Frontal cortex (tissue), 4 donors: Measurements from ENCODE around the gene IL5RA. TPM values are rescaled to one million over a fixed set of nuclear protein-coding genes. Genes with fewer than 3 reads are reported as not detected.

Experiments used
- DNase-seq, 2 donors: peaks; one replicate each; pipeline ENCODE4 v3.0.0; 2012; ENCODE audit warnings: low spot score in 2 of 2
- FAIRE-seq: peaks from 2 replicates; lab custom pipeline; 2012; peaks lifted over from hg19 to GRCh38; lab: Jason Lieb, UNC
- total RNA-seq: library from RNA; depleted of rRNA; stranded (reverse); fragments of >200 nt; gene quantifications from one replicate; pipeline ENCODE4 v1.2.3, GENCODE V29; 2014
- donor health status: control.
- donor health status: control.
- donor health status: control.

The IL5RA gene
- total RNA-seq, 1 donor from 2014 or later = under 0.01 TPM

DNA sequence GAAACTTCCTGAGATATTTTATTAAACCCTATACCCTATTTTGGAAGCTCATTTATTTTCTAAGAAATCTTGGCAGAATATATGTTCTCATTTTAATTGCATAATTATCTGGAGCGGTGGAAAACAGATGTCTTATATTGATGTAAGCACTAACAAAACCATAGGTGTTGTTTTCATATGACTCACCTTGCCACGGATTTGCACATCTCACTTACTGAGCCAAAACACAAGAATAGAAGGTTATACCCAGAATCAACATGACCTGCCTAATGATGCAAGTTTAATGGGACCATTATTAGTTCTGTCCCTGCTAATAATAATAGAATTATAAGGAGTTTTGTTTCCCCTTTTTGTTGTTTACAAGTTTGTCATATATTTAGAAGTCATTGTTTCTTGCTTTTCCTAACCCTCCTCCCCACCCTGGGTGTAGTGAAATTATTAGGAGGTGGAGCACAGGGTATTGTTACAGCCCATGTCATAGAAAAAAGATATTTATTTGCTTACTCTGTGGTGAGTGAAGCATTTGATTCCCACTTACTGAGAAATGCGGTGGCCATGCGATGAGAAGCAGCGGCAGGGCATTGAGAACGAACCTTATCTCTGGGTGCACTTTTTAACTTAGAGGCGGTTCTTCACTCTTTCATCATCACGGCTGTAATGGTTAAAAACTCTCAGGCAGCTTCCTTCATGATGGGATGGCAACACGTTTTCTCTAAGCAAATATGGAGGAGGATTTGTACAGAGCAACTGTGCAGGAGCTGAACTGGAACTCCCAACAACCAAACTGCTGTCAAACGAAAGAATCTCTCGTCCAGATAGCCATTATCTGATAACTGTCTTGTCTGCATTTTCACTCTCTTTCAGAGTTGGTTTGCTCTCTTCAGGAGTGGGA is 521 bp downstream of the IL5RA start:
- no peak for FAIRE-seq

DNA sequence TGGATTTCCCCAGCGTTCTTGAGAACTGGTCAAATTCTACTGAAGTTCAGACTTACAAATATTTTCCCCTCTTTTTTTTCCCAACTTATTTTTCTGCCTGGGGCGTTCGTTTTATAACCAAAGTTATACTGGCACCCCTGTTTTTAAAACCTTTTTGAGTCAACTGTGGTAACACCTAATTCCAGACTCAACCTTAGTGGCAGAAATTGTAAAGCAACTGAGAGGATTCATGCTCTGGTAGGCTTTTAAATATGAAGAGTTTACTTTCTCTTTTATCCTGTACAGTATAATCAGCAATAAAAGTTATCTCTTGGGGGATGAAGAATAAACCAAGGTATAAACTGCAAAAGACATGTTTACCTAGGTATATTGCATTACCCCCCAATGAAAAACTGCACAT is 2.3 kb downstream of the IL5RA start:
- no peak for FAIRE-seq

More for the DNA sequence above, 521 bp downstream of the IL5RA start:
- no peak for DNase-seq

DNA sequence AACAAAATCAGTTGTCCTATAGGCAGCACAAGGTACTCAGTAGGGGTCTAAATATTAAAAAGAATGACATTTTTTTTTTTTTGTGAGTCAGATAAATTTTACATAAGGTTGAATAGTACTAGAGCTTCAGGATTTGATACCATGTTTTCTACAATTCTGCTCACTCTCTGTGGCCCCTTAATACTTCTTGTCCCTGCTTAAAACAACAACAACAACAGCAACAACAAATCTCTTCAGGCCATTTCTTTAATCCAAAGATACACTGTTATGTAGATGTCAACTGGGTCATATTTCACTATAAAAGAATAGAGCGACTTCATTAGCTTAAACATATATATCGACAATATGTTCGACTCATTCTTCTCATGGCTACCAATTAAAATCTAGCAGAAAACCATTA is 3.0 kb downstream of the IL5RA start:
- DNase-seq = no peak
- no peak for FAIRE-seq

More for the DNA sequence above, 2.3 kb downstream of the IL5RA start:
- no peak for DNase-seq

DNA sequence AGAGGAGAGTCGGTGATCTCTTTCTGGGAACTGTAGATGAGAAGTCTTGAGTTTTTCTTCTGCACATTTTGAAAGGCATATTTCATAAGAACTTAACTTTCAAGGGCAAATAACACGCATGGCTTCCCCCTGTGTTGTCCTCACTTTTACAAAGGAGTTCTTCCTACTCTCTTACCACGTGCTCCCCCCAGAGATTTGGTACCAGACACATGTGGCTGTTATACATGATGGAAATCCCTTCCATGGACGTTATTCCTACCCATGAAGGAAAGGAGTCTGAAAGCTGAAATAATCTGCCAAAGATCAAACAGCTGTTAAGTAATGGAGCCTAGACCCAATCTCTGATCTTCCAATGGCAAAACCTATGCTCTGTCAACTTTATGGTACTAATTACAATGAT is 4.4 kb downstream of the IL5RA start:
- FAIRE-seq = no peak
- no peak for DNase-seq

DNA sequence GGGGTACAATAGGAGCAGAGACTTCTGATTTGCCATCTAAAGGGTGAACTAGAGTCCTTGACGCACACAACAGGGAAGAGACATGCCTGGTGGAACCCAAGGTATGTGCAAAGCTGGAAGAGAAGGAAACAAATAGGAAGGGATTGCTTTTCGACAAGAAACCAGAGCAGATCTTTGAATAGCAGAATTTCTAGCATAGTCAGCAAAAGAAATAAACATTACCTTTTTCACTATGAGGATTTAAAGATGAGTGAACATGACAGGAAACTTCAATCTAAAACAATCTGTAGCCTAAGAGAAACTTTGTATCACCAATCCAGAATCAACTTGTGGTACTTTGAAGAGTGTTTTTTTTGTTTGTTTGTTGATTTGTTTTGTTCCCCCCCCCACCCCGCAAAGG is 4.9 kb downstream of the IL5RA start:
- no peak for FAIRE-seq
- no peak for DNase-seq

DNA sequence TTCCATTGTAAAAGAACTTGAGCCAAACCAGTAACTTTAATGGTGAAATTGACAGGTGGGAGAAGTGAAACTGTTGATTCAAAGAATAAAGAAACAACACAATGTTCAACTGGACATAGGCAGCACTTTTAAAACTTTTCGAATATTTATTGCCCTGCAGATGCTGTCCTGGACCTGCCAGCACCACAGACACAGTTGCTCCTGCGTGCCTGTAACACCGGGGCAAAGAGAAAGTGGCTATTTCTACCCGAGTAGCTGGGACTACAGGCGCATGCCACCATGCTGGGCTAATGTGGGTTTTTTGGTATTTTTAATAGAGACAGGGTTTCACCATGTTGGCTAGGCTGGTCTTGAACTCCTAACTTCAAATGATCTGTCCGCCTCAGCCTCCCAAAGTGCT is 7.4 kb downstream of the IL5RA start:
- DNase-seq = no peak
- FAIRE-seq = no peak

DNA sequence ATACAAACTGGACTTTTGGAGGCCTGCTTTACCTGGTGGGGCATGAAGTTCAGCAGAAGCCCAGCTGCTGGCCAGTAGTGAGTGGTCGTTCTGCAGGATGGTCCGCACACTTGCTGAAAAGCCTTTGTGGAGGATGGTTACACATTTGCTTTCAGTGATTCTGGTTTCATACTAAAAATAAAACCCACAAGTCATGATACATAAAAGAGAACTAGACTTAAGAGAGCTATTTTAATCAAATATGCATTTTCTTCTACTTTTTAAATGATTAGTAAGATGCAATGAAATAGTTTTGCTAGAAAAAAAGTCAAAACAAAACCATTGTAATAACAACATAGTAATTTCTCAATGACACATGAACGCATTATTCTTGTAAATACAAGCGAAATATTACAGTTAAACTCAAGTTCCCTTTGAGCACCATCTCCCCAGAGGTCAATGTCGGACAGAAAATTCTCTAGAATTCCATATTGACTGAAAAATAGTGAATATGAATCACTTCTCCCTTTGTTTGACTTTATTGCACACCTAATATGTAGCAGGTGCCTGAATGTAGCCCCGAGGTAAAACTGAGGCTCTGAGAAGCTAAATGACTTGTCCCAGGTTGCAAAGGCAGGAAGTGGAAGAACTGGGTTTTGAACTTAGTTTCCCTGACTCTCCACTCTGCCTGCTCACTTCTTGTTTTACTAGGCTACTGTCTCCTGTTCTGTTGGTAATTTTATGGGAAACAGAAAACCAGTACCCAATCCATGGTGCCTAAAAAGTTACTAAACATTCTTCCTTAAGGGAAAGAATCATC is 8.3 kb downstream of the IL5RA start:
- DNase-seq (no peak), FAIRE-seq (no peak)

DNA sequence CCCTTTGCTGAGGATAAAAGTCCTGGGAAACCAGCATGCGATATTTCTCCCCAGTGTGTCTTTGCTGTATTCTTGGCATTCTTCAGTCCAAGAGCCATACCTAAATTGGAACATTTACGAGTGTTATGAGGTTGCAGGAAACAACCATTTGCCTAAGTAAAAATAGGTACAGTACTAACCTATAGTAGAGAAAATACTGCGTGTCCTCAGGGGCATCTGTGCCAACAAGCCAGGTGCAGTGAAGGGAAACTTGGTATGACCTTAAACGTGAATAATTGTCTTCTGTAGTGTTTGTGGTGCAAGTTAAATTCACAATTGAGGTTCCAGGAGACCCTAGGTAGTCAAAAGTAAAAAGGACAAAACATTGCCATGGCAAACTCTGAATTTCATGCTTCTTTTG is 12.2 kb downstream of the IL5RA start:
- FAIRE-seq = no peak
- DNase-seq = no peak

DNA sequence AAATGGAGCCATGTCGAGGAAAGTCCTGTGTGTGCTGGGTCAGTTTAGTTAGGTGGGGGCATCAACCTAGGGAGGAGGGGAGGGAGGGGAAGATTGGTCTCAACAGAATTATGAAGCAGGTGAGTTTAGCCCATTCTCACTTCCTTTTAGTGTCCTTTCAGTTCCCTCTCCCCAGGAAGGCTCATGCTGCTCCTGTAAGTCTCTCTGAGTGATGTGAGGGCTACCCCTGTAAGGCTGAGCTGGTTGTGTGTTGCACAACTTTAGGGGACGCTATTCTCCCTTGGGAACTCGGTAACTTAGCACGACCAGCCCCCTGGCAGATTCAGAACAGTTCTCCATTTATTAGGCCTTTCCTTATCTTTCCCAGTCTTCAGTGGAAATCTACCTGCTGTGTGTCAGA is 21.2 kb downstream of the IL5RA start:
- FAIRE-seq (no peak), DNase-seq (no peak)

DNA sequence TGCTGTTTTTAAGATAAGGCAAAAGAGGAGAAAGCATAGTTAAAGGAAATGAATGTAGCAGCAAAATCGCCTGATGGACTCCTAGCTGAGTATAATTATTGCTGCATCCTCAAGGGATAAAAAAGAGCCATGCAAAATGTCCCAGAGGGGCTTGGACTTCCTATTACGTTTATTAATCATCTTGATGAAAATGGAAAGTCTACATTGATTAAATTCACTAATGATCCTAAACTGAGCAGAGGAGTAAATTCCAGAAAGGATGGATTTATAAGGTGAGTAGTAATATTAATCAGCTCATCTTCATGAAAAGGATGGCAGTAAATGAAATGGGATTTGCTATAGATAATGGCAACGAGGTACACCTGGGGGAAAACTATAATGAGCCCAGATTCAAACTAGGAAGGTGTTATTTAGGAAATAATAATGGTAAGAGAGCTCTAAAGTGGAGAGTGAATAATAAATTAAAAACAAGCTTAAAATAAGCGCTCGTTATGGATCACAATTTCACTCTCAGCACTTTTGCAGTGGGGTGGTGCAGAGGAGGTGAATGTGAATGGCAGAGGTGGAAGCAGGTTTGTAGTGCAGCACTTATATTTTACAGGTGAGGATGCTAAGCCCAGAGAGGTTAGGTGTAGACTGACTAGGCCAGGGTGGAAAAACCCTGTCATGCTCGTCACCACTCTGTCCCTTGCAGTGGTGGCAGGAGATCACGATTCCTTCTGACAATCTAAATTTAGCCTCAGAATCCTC is 22.3 kb downstream of the IL5RA start:
- no peak for DNase-seq
- no peak for FAIRE-seq

DNA sequence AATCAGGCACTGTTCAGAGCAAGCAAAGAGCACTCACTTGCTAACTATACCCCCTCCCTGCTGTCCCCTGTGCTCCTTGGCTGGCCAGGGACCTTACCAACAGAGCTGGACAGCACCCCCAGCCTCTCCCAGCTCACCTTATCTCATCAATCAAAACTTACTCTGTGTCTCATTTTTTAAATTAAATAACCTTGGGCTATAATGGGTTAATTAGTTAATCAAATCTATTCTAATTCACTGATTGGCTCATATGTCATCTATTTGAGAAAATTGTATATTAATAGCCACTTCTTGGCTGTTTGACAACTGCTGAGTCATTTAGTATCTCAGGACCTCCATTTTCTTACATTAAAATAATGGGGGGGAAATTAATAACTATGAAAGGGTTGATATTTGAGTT is 22.9 kb downstream of the IL5RA start:
- FAIRE-seq (no peak), DNase-seq (no peak)

DNA sequence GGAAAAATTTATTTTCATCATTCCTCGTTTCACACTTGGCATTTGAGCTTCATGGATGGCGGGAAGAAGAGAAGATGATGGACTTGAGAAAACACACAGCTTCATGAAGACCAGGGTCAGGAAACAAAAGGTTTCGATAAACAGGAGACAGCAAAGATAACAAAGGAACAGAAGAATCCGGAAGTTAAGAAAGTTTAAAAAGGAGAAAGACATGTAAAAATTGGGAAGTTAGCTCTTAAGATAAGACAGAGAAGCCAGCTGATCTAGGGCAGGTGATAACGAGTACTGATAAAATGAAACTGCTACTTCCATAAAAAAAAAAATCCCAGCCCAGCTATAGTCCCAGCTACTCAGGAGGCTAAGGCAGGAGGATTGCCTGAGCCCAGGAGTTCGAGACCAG is 23.9 kb downstream of the IL5RA start:
- DNase-seq = no peak
- no peak for FAIRE-seq

DNA sequence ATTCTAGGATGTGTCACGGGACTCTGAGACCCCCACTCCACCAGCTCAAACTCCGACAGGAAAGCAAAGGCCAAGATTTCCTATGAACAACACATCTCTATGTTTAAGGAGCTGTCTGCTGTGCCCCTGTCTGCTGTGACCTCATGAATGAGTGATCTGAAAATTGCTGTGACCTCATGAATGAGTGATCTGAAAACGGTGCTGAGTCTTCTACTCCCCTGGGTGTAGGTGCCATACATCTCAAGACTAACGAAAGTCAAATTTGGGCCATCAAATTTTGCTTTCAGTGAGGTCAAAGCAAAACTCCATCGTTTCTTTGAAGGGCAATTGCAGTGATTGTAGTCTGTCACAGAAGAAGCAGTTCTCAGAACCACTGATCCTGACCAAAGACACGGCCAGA is 24.4 kb downstream of the IL5RA start:
- no peak for FAIRE-seq
- DNase-seq = no peak

DNA sequence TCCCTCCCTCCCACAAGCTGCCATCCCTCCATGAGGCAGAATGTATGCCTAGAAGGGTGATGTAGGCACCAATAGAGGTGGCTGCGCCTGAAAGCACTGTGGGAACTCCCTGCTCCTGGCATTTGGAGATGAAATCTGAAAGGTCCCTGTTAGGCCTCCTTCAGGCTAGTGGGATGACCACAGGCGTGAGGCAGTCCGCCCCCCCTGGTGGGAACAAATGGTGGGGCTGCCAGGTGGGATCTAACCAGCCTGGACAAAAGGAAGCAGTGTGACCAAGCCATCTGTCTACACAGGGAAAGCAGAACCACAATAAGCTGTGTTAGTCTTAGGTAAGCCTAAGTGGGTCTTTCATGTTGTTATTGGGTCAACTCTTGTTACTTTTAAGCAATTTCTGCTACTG is 25.3 kb downstream of the IL5RA start:
- DNase-seq (no peak), FAIRE-seq (no peak)

DNA sequence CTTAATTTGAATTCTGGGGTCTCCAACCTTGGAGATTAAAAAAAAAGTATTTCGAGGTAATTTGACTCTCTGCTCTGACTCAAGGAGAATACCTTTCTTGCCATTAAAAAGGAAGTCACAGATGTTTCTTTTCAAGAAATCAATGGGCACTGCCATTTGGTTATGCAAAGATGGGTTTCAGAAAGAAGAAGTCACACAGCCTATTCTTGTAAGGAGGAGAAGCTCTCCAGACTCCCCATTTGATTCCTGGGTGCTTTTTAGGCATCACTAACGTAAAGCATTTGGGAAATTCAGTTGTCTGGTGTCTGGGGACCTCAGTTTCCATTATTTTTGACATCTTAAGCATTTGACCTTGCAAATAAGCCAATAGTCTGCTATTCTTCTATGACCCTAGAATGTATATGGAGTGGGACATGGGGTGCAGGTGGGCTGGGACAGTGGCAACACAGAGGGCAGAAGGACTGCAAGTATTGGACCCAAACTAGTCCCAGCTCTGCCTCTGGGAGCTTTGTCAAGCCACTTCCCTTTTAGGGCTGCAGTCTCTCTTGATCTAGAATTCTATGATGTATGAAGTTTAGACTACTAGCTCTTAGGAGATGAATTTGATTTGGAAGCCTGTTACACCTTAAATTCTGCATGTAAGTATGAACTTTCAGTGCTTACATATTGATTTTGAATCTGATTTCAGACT is 27.8 kb downstream of the IL5RA start:
- DNase-seq (no peak), FAIRE-seq (no peak)

DNA sequence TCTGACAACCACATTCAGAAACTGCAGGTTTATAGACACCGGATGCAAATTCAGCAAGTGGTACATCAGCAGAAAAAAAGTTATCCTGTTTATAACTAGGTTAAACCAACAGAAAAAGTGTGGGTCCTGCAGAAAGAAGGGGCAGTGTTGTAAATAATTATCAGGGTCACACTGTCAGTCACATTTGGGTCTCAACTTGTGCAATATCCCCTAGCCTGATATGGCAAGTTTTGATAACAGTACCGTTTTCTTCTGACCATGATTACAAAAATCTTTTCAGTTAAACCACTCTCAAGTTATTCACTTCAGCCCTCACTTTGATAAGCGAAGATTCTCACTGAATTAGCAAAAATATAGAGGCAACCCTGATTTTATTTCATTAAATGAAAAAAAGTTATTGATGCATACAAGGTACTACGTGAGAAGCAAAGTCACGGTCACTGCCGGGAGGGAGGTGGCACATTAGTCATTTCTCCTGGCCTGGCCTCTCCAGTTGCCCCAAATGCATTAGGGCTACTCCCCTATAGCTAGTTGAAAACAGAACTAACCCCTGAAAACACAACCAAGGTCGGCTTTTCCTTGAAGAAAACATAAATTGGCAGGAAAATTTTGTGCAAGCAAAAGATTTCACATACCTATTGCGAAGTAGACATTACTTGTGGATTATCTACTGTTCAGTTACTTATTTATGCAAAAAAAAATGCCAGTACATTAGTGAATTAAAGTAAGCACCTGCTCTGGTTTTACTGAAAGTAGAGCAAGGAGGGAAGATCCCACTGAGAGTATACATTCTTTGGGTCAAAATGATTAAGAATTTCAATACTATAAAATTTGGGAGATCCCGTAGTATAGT is 28.6 kb downstream of the IL5RA start:
- FAIRE-seq (no peak), DNase-seq (no peak)

DNA sequence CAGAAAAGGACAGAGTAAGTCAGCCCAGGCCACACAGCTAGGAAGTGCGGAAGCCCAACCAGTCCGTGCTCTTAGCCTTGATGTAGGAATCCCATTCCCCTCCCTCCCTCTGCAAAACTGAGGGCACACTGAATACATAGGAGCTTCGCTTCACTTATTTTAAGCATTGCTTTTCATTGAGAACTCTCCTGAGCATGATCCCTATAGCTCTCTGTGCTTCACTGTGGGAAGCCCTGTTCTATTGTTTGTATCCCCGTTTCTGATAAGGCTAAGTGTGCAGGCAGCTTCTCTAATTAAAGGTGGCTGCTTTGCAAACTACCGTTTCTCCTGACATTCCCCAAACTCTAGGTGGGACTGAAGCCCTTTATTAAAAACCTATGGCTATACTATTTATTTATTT is 29.9 kb downstream of the IL5RA start:
- DNase-seq (no peak), FAIRE-seq (no peak)

DNA sequence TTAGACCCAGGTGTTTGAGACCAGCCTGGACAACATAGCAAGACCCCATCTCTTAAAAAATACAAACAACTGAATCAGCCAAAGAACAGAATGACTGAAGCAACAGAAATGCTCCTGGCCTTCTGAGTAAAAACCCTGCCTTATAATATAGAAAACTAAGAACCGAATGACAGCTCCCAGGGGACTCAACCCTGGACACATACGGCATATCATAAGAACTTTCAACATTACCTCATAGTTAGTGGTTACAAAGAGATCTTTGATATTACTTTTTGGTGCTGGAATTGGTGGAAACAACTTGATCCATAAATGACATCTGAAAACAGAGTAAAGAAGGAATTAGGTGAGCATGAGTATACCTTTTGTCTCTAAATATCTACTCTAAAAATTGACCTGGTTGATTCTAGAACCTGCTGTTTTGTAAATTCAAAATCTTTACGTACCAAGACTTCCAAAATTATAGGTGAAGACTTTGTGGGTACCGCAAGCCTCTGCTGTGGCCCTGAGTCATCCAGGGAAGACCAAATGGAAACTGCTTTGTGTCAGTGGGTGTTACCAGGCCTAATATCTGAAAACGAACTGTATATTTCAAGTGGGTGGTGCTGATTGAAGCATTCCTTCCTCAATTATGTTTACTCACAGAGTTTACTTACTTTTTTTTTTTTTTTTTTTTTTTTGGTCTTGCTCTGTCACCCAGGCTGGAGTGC is 35.5 kb downstream of the IL5RA start:
- DNase-seq (no peak), FAIRE-seq (no peak)
